GM12865 (cell line): ENCODE results near the gene CCR9.

ENCODE experiments used
- DNase-seq: peaks from one replicate; pipeline ENCODE4 v3.0.0; 2010; ENCODE audit warnings: low read depth
- H3K4me3 ChIP-seq: 2 replicates; pipeline ENCODE4 v1.5.1; 2011; ENCODE audit warnings: mild to moderate bottlenecking, low read depth, low read length, control low read depth
- CTCF ChIP-seq: IDR thresholded peaks from 2 replicates; pipeline ENCODE4 v1.5.1; 2011; ENCODE audit warnings: low read length, control low read depth, low read depth, inconsistent platforms; ENCODE audit not compliant: insufficient read depth; ENCODE audit errors: missing control alignments

CCR9 gene

GRCh38 chr3:45892161-45892560 lies 5.8 kb downstream of the CCR9 start:
- no peak for DNase-seq
- TF ChIP-seq CTCF = no peak
- H3K4me3 ChIP-seq = no peak overlapping the region

- DNase-seq = no peak
- no peak for TF ChIP-seq CTCF
- H3K4me3 ChIP-seq = no peak overlapping the region
These were observed 7.7 kb downstream of the CCR9 start for GRCh38 chr3:45894015-45894414.

DNA sequence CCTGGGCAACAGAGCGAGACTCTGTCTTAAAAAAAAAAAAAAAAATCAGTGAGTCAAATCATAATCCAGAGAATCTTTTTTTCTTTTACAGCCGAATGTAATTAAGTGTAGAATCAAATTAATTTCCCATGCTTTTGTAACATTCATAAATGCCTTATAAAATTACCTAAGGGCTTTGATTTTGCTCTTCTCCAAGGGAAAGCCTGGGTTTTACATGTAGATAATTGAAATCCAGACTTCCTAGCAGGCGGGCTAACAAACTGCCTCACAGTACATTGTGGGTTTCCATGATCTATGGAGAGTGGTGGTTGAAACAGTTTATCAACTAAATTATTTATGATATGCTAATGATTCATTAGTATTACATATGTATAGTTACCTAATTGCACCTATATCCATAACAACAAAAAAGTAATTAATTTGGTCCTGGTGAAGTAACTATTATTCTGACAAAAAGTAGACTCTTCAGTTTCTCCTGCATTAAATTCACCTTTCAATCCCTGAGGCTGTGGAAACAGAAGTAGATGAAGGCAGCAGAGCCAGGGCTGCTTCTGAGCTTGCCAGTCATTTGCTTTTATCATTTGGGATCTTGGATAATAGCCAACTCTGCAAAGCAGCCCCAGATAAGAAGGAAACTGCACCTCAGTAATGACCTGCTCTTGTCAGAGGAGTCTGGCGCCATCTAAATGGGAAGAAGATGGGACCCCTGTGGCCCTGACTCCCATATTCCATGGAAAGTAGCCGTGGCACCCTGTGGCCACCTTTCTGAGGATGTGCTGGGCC lies 9.5 kb downstream of the CCR9 start:
- no peak for TF ChIP-seq CTCF
- no peak overlapping the region for H3K4me3 ChIP-seq
- no peak for DNase-seq

DNA sequence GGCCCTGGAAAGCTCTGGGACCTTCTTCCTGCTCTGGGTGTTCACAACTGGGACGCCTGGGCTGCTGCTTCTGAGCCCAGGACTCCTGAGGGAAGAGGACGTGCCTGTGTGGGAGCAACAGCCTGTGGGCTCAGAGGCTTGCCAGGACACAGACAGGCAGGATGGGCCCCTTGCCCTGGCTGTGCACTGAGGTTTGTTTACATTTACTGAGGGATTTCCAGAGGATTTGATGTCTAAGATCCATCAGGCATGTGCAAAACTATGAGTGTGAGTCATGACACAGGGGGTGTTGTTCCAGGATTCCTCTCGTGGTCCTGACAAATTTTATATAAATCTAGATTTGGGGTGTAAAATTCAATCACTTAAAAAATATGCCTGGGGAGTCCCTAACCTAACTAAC lies 10.6 kb downstream of the CCR9 start:
- no peak for DNase-seq
- no peak for TF ChIP-seq CTCF
- H3K4me3 ChIP-seq = no peak overlapping the region

GRCh38 chr3:45904931-45905330 lies 18.6 kb downstream of the CCR9 start:
- DNase-seq = peak; percentile 52

DNA sequence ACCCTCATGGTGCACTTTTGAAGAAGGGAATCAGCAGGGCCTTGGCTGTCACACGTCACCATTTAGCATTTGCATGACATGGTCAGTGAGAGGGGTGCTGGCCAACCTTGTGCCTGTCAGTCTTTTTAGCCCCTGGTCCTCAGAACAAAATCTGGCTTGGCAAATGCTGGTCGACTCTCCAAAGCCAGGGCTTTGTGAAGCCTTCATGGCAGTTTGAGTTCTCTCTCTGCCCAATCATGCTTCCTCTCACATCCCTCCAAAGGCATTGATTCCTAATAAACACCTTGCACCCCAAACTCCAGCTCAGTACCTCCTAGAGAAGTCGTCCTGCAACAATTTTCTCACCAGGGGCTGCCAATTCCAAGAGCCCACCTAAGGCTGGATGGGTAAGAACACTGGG lies 19.4 kb downstream of the CCR9 start:
- DNase-seq = no peak
- TF ChIP-seq CTCF = no peak
- H3K4me3 ChIP-seq = no peak overlapping the region

More at GRCh38 chr3:45904931-45905330, 18.6 kb downstream of the CCR9 start:
- no peak overlapping the region for H3K4me3 ChIP-seq
- TF ChIP-seq CTCF = no peak

GRCh38 chr3:45906681-45907407 lies 20.5 kb downstream of the CCR9 start:
- TF ChIP-seq CTCF = peak; percentile 28
- no peak overlapping the region for H3K4me3 ChIP-seq
- no peak for DNase-seq
